H1 (cell line): ENCODE measurements around the gene DET1.

ENCODE experiments used
- ASH2L ChIP-seq: fragments of 200-600, 300-600 bp; sonication (generic); IDR thresholded peaks from one replicate; pipeline ENCODE4 v1.7.1; 2017; ENCODE audit warnings: low read length
- BACH1 ChIP-seq: IDR thresholded peaks from 2 replicates; pipeline ENCODE4 v1.6.1; 2012; ENCODE audit warnings: low read length, improper control_type of control experiment
- CTCF ChIP-seq, 3 experiments: IDR thresholded peaks; 1 replicate in 2 of 3; 2 replicates in 1 of 3; pipeline versions ENCODE4 v1.5.1 to v1.6.1; 2011; ENCODE audit warnings: low read length in 3 of 3, mild to moderate bottlenecking in 3 of 3, inconsistent platforms in 2 of 3, low read depth in 1 of 3, moderate library complexity in 1 of 3; ENCODE audit not compliant: insufficient read depth in 1 of 3; ENCODE audit errors: control extremely low read depth in 1 of 3
- JUN ChIP-seq: IDR thresholded peaks from 2 replicates; pipeline ENCODE4 v1.6.1; 2011; ENCODE audit warnings: low read depth, mild to moderate bottlenecking, improper control_type of control experiment, low read length
- POLR2A ChIP-seq, 2 experiments: IDR thresholded peaks; 1 replicate in 1 of 2; 2 replicates in 1 of 2; pipeline ENCODE4 v1.6.1; 2011; ENCODE audit warnings: low read depth in 2 of 2, low read length in 2 of 2, mild to moderate bottlenecking in 2 of 2; ENCODE audit errors: control extremely low read depth in 1 of 2
- POLR2AphosphoS5 ChIP-seq: IDR thresholded peaks from 2 replicates; pipeline ENCODE4 v1.6.1; 2011; ENCODE audit warnings: low read depth, low read length
- RAD21 ChIP-seq, 2 experiments: IDR thresholded peaks in 1 of 2; conservative IDR thresholded peaks in 1 of 2; 2 replicates each; pipeline ENCODE4 v1.6.1; 2011; ENCODE audit warnings: low read depth in 2 of 2, low read length in 2 of 2, improper control_type of control experiment in 1 of 2, inconsistent platforms in 1 of 2, mild to moderate bottlenecking in 1 of 2, moderate library complexity in 1 of 2
- RBBP5 ChIP-seq: IDR thresholded peaks from 2 replicates; pipeline ENCODE4 v1.7.1; 2012; ENCODE audit warnings: low read depth, mild to moderate bottlenecking, inconsistent platforms, low read length, moderate library complexity, borderline replicate concordance
- TAF1 ChIP-seq: IDR thresholded peaks from 2 replicates; pipeline ENCODE4 v1.6.1; 2011; ENCODE audit warnings: mild to moderate bottlenecking, low read depth, low read length
- TF ChIP-seq, protein P1 (sequence below): IDR thresholded peaks from 2 replicates; pipeline ENCODE4 v1.6.1; 2012; ENCODE audit warnings: inconsistent platforms

DNA sequence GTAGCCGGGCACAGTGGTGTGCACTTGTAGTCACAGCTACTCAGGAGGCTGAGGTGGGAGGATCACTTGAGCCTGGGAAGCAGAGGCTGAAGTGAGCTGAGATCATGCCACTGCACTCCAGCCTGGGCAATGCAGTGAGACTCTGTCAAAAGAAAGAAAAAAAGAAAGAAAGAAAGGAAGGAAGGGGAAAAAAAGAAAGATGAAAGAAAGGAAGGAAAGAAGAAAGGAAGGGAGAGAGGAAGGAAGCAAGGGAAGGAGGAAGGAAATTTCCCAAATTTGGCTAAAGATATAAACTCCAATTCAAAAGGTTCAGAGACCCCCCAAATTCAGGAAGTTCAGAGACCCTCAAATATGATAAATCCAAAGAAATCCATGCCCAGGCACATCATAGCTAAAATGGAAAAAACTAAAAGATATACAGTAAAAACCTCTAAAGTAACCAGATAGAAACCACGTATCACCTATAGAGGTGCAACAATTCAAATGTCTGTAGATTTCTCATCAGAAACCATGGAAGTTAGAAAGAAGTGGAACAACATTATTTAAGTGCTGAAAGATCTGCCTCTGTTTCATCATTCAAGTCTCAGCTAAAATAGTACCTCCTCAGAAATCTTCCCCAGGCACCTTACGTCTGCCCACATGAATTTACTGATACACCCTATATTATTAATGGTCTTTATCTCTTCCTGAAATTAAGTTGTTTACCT, 10.7 kb downstream of the DET1 start:
- TF ChIP-seq POLR2A (IDR thresholded peaks at IDR 0.05; ENCODE audit: control extremely low read depth in 1 of 2, low read depth in 2 of 2, low read length in 2 of 2) (no peak), RBBP5 (no peak), CTCF (IDR thresholded peaks at IDR 0.05; ENCODE audit: control extremely low read depth in 1 of 3, insufficient read depth in 1 of 3, low read depth in 1 of 3, low read length in 3 of 3) (no peak), BACH1 (no peak), RAD21 (IDR thresholded peaks at IDR 0.05 in 1 of 2, conservative IDR thresholded peaks at IDR 0.05 in 1 of 2; ENCODE audit: low read depth in 2 of 2, low read length in 2 of 2) (no peak), POLR2AphosphoS5 (no peak), ASH2L (no peak), JUN (no peak), TAF1 (no peak)
- TF ChIP-seq, protein P1, sequence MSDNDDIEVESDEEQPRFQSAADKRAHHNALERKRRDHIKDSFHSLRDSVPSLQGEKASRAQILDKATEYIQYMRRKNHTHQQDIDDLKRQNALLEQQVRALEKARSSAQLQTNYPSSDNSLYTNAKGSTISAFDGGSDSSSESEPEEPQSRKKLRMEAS, result no peak
